ENCODE measurements around the gene PGAP2.

DNA sequence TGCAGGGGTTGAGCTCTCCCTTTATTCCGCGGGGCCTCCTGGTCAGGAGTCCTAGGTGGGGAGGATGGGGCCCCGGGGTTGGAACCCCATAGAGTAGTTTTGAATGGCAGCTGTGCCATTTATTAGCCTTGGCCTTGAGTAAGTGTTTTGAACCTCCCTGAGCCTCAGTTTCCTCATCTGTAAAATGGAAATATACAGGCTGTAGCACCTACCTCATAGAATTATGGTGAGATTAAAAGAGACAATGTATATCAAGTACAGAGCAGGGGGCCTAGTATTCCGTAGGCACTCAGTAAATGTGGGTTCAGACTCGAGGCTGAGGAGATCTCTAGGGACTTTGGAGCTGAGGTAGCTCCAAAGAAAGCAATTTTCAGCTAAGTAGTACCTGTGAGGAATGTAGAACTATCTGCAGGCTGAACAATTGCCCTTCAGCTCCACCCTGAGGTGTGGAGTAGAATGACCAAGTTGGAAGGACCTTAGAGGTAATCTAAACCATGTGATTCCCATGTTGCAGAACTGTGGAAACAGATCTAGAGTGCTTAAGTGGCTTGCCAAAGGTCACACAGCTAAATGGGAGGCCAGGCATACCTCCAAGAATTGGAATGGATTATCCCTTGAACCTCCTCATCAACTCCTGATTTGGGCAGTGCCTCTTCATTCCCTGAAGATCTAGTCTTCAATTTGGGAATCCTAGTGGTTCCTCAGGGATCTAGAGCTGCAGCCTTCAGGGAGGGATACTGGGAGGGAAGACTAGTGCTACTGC, 682 bp downstream of the PGAP2 start:
- TF ChIP-seq CTCF (conservative IDR thresholded peaks at IDR 0.05) (peak; percentile 60), EZH2 (IDR thresholded peaks at IDR 0.05; ENCODE audit: low read depth) (no peak)

Measured in PC-9 (cell line).